CD4-positive, alpha-beta memory T cell (primary cell): ENCODE results near the gene FOXM1. TPM values are rescaled to one million over a fixed set of nuclear protein-coding genes. Genes with fewer than 3 reads are reported as not detected.

Experiments
- CTCF ChIA-PET: fragments of 350-600 bp; sonication (Branson Sonifier 250); formaldehyde crosslinking; loops from one replicate; lab custom pipeline; 2021; ENCODE audit warnings: inconsistent platforms; ENCODE audit not compliant: partially characterized antibody; lab: Charles Lee
- POLR2A ChIA-PET: fragments of 350-600 bp; sonication (Branson Sonifier 250); formaldehyde crosslinking; loops from one replicate; lab custom pipeline; 2021; ENCODE audit not compliant: partially characterized antibody; lab: Charles Lee
- DNase-seq, 5 donors: peaks; one replicate each; pipeline versions ENCODE4 v3.0.0 to v3.0.0-alpha.2; 2020 to 2022; ENCODE audit warnings: mixed read lengths in 1 of 5
- H3K27ac ChIP-seq: one replicate; pipeline ENCODE4 v1.7.0; 2013; ENCODE audit warnings: low read depth, low read length
- H3K27me3 ChIP-seq: 2 replicates; pipeline ENCODE4 v1.7.0; 2013; ENCODE audit warnings: mild to moderate bottlenecking, low read length, moderate library complexity; ENCODE audit not compliant: insufficient read depth
- H3K36me3 ChIP-seq: 2 replicates; pipeline ENCODE4 v1.7.0; 2013; ENCODE audit warnings: mild to moderate bottlenecking, low read length, moderate library complexity; ENCODE audit not compliant: insufficient read depth
- H3K4me1 ChIP-seq: 2 replicates; pipeline ENCODE4 v1.7.0; 2013; ENCODE audit warnings: mild to moderate bottlenecking, low read length, moderate library complexity; ENCODE audit not compliant: insufficient read depth
- H3K4me3 ChIP-seq, 2 donors: one replicate each; pipeline ENCODE4 v1.7.0; 2013; ENCODE audit warnings: low read length in 2 of 2, mild to moderate bottlenecking in 1 of 2
- H3K9me3 ChIP-seq, 2 donors: one replicate each; pipeline ENCODE4 v1.7.0; 2013; ENCODE audit warnings: low read length in 2 of 2, control low read depth in 1 of 2; ENCODE audit not compliant: control insufficient read depth in 1 of 2
- H3K27ac Mint-ChIP-seq, 7 donors: one replicate each; pipeline ENCODE4 v1.8.0; 2020 to 2021; ENCODE audit warnings: mixed read lengths in 7 of 7, mild to moderate bottlenecking in 6 of 7, inconsistent platforms in 3 of 7, moderate library complexity in 3 of 7
- H3K27me3 Mint-ChIP-seq, 2 donors: one replicate each; pipeline ENCODE4 v1.8.0; 2020 to 2021; ENCODE audit warnings: mixed read lengths in 2 of 2
- H3K36me3 Mint-ChIP-seq, 2 donors: one replicate each; pipeline ENCODE4 v1.8.0; 2020 to 2021; ENCODE audit warnings: mixed read lengths in 2 of 2, inconsistent platforms in 1 of 2, mild to moderate bottlenecking in 1 of 2
- H3K4me1 Mint-ChIP-seq, 4 donors: one replicate each; pipeline ENCODE4 v1.8.0; 2020 to 2021; ENCODE audit warnings: mixed read lengths in 4 of 4, mild to moderate bottlenecking in 1 of 4
- H3K4me3 Mint-ChIP-seq, 8 donors: one replicate each; pipeline ENCODE4 v1.8.0; 2020 to 2021; ENCODE audit warnings: mixed read lengths in 8 of 8, mild to moderate bottlenecking in 7 of 8, moderate library complexity in 6 of 8, inconsistent platforms in 3 of 8
- H3K9me3 Mint-ChIP-seq, 8 donors: one replicate each; pipeline ENCODE4 v1.8.0; 2020 to 2021; ENCODE audit warnings: mixed read lengths in 8 of 8, mild to moderate bottlenecking in 5 of 8, inconsistent platforms in 3 of 8, moderate library complexity in 1 of 8
- intact Hi-C: fragments of 100-400 bp; cut with micrococcal nuclease; formaldehyde crosslinking; loops from one replicate; pipeline ENCODE4 v1.15.1; 2023
- polyA plus RNA-seq, 2 donors: library from polyadenylated mRNA; unstranded; fragments of 300-500 nt; fragmentation: Illumina TruSeq; gene quantifications; one replicate each; pipeline ENCODE4 v1.2.3, GENCODE V29; 2021
- total RNA-seq, 2 experiments: library from RNA; stranded (reverse); gene quantifications; one replicate each; pipeline ENCODE4 v1.2.3, GENCODE V29; 2021

FOXM1 gene
- total and polyA plus RNA-seq, 4 experiments from 2014 or later: 0.30 to 0.44 (median 0.30) TPM; not detected in 1

DNA sequence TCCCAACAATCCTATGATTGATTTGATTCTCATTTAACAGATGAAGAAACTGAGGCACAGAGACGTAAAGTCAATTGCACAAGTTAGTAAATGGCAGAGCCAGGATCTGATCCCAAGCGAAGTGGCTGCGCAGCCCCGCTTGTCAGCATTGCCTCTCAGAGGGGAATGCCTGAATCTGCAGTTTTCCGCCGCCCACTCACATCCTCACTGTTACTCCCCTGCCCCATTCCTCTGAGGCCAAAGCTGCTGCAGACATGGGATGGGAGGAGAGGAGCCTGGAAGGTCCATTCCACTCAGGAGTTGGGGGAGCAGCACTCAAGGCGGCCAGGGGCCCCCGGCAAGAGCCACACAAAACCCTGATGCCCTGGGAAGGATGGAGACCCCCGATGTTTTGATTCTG lies 43.2 kb downstream of the FOXM1 start:
- CTCF ChIA-PET: interaction anchor here (0.6 to 1.1 kb wide), 2 partner anchors 18 kb away, joined by 3 read pairs; no protein-coding TSS in a partner anchor
- no peaks in the 10 kb centered on the region for H3K27me3 Mint-ChIP-seq

DNA sequence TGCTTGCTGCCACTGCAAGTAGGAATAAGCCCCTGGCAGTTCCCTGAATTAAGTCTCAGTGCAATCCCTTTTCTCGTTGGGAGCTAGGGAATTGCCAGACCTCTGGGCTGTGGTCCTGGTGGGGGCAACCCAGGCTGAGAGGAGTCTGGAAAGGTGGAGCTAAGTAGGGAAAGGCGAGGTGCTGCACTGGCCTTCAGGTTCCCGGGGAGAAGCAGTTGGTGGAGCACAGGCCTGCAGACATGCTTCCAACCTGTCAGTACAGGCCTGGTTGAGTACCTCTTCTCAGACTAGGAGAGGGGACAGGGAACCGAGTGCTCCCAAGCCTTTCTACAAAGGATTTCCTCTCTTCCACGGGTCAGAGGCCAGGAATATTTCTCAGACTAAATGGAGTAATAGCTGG lies 43.6 kb downstream of the FOXM1 start:
- H3K27me3 Mint-ChIP-seq: no peaks in the 10 kb centered on the region
- Histone ChIP-seq H3K27ac (no peak overlapping the region), H3K9me3 (no peaks in the 10 kb centered on the region), H3K36me3 (peaks cover 9% of the 10 kb centered on the region), H3K4me3 (no peak overlapping the region), H3K27me3 (no peaks in the 10 kb centered on the region), H3K4me1 (no peaks in the 10 kb centered on the region)
- H3K27ac Mint-ChIP-seq: no peak overlapping the region
- intact Hi-C loops: no loop called here
- no peak overlapping the region for H3K4me3 Mint-ChIP-seq
- peaks cover 32 to 37% of the 10 kb centered on the region in 2 donors for H3K36me3 Mint-ChIP-seq
- peaks cover 0 to 9% (median 3%) of the 10 kb centered on the region in 4 donors for H3K4me1 Mint-ChIP-seq
- H3K9me3 Mint-ChIP-seq: peaks cover 0 to 2% (median 0%) of the 10 kb centered on the region in 8 donors
- DNase-seq: no peak
- POLR2A ChIA-PET: no interaction called here
- CTCF ChIA-PET: interaction anchor here (0.6 to 1.1 kb wide), 2 partner anchors 17 to 19 kb away, joined by 3 read pairs; no protein-coding TSS in a partner anchor

More for the DNA sequence above, 43.2 kb downstream of the FOXM1 start:
- no peak overlapping the region for H3K27ac Mint-ChIP-seq
- DNase-seq: no peak
- peaks cover 11% of the 10 kb centered on the region for H3K36me3 ChIP-seq
- no peak overlapping the region for H3K4me3 Mint-ChIP-seq
- H3K9me3 Mint-ChIP-seq: peaks cover 0 to 2% (median 0%) of the 10 kb centered on the region in 8 donors
- no peaks in the 10 kb centered on the region for H3K9me3 ChIP-seq
- H3K27me3 ChIP-seq: no peaks in the 10 kb centered on the region
- no peaks in the 10 kb centered on the region for H3K4me1 ChIP-seq
- peaks cover 0 to 9% (median 3%) of the 10 kb centered on the region in 4 donors for H3K4me1 Mint-ChIP-seq
- no peak overlapping the region for H3K27ac ChIP-seq
- peaks cover 31 to 37% of the 10 kb centered on the region in 2 donors for H3K36me3 Mint-ChIP-seq
- no peak overlapping the region for H3K4me3 ChIP-seq
- POLR2A ChIA-PET: no interaction called here
- intact Hi-C loops: no loop called here

DNA sequence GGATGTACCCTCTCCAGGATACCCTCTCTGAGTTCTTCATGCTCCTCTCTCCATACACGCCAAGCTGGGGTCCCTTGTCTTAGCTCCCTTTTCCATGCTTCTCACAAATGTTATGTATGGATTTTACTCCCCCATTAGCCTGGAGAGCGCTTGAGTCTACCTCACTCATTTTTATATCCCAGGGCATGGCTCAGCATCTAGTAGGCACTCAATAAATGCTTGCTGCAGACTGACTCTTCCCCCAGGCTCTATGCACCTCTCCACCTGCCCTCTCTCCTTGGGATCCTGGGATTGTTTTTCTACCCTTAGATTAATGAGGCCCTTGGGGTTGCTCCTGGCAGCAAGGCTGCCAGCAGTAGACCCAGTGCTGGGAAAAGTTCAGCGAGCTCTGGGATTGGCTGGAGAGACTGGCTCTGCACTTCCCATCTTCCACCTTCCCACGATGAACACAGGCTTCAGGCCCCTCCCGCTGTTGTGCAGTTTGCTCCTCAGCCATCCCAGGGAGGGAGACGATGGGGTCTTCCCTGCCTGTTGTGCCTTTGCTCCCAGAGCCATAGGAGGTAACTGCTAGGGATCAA lies 44.3 kb downstream of the FOXM1 start:
- Mint-ChIP-seq H3K9me3 (no peaks in the 10 kb centered on the region), H3K4me3 (no peak overlapping the region), H3K36me3 (peaks cover 29 to 38% of the 10 kb centered on the region in 2 donors), H3K27ac (peak overlapping the region in 3 of 7 donors; percentile 17 to 57 (median 25)), H3K27me3 (no peaks in the 10 kb centered on the region), H3K4me1 (peaks cover 0 to 9% (median 3%) of the 10 kb centered on the region in 4 donors)
- intact Hi-C loops: no loop called here
- CTCF ChIA-PET: no interaction called here
- no peak for DNase-seq
- no peak overlapping the region for H3K27ac ChIP-seq
- no peak overlapping the region for H3K4me3 ChIP-seq
- H3K4me1 ChIP-seq: no peaks in the 10 kb centered on the region
- no peaks in the 10 kb centered on the region for H3K9me3 ChIP-seq
- H3K27me3 ChIP-seq: no peaks in the 10 kb centered on the region
- POLR2A ChIA-PET: no interaction called here
- H3K36me3 ChIP-seq: peaks cover 15% of the 10 kb centered on the region

DNA sequence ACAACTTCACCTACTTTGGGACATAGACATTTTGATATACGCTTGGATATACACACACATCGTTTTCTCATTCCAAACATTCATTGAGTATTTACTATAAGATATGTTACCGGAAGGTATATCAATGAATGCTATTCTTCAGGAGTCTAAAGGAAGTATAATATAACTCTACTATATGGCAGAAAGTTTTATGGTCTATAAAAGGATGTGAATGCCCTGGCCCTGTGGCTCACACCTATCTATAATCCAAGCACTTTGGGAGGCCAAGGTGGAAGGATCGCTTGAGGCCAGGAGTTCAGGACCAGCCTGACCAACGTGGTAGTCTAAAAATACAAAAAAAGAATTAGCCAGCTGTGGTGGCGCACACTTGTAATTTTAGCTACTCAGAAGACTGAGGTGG lies 47.7 kb downstream of the FOXM1 start:
- H3K4me3 Mint-ChIP-seq: no peak overlapping the region
- H3K27ac ChIP-seq: no peak overlapping the region
- CTCF ChIA-PET: no interaction called here

DNA sequence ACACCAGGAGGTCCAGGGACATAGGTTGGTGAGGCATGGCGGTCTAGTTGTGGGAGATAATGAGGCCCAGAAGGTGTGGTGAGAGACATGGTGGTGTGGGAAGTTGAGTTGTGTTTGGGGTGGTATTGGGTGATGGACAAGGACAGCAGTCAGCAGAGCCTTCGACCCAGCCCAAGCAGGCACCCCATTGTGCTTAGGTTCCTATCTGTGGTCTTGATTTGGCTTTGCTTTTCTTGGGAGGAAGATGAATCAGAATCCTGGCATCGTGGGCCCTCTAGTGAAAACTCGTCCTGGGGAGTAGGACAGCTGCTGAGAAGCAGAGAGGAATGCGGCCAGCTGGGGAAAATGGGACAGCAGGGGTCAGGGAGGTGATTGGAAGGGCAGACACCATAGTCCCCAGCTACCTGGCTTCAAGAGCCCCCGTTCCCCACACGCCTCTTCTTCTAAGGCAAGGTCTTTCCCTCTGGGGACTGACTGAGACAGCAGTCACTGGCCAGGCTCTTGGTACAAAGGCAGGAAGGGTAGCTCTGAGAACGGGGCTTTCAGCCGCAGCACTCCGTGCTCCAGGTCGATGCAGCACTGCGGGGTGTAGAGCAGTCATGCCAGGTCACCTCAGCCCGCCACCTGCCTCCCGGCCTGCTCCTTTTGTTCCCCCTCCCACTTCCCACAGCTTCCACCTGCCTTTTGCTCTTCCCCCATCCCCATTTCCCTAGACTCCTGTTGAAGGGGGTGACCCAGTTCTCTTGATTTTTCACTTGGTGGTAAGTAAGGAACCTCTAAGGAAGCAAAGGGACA lies 50.1 kb downstream of the FOXM1 start:
- H3K27me3 Mint-ChIP-seq: no peaks in the 10 kb centered on the region
- H3K36me3 Mint-ChIP-seq: peaks cover 67 to 78% of the 10 kb centered on the region in 2 donors
- DNase-seq: no peak
- no peaks in the 10 kb centered on the region for H3K4me1 ChIP-seq
- H3K4me3 ChIP-seq: no peak overlapping the region
- H3K9me3 ChIP-seq: no peaks in the 10 kb centered on the region
- no peak overlapping the region for H3K27ac ChIP-seq
- intact Hi-C loops: no loop called here
- ChIA-PET CTCF (interaction anchor here (0.7 kb wide), 1 partner anchor 129 kb away, joined by 3 read pairs; no protein-coding TSS in a partner anchor), POLR2A (no interaction called here)
- H3K4me1 Mint-ChIP-seq: peaks cover 0 to 1% (median under 1%) of the 10 kb centered on the region in 4 donors
- H3K9me3 Mint-ChIP-seq: no peaks in the 10 kb centered on the region
- peaks cover 72% of the 10 kb centered on the region for H3K36me3 ChIP-seq
- no peaks in the 10 kb centered on the region for H3K27me3 ChIP-seq
- H3K27ac Mint-ChIP-seq: peak overlapping the region in 2 of 7 donors; percentile 6 to 10
- no peak overlapping the region for H3K4me3 Mint-ChIP-seq

More for the DNA sequence above, 47.7 kb downstream of the FOXM1 start:
- H3K27me3 ChIP-seq: no peaks in the 10 kb centered on the region
- no peaks in the 10 kb centered on the region for H3K27me3 Mint-ChIP-seq
- intact Hi-C loops: no loop called here
- H3K9me3 Mint-ChIP-seq: no peaks in the 10 kb centered on the region
- H3K4me1 ChIP-seq: no peaks in the 10 kb centered on the region
- peaks cover 48% of the 10 kb centered on the region for H3K36me3 ChIP-seq
- peaks cover 0 to 1% (median under 1%) of the 10 kb centered on the region in 4 donors for H3K4me1 Mint-ChIP-seq
- H3K4me3 ChIP-seq: no peak overlapping the region
- no peak for DNase-seq
- peaks cover 43 to 60% of the 10 kb centered on the region in 2 donors for H3K36me3 Mint-ChIP-seq
- POLR2A ChIA-PET: no interaction called here
- H3K27ac Mint-ChIP-seq: no peak overlapping the region
- no peaks in the 10 kb centered on the region for H3K9me3 ChIP-seq

DNA sequence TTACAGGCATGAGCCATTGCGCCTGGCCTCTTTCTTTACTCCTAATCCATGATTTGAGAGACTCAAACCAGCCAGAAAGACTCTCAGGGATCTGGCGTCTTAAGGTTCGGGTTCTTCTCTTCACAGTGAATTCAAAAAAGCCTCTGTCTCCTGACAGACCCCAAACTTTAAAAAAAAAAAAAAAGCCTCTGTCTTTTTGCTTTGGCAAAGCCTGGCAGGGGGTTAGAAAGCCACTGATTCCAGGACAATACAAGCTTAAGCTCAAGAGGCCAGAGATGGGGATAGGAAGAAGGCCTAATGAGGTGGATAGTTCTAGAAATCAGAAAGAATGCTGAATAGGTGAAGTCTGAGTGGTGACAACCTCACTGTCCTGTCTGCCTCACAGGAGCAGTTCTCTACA lies 50.9 kb downstream of the FOXM1 start:
- H3K36me3 Mint-ChIP-seq: peaks cover 64 to 82% of the 10 kb centered on the region in 2 donors

DNA sequence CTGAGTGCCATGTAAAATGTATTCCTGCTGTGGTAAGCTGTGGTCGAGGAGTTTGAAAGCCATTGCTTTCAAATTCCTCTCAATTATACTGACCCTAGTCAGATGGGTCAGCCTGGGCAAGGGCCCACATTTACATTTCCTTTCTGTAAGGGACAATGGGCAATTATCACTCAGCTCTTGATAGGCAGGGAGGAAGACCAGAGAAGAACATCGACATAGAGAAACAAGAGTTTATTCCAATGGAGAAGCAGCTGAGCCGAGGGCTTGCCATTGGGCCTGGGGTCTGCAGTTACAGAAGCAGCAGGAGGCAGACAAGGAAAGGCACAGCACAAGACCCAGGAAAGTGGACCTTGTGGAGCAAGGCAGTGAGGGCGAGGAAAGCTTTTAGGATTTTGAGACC lies 51.8 kb downstream of the FOXM1 start:
- ChIA-PET POLR2A (interaction anchor here (1.8 kb wide), 1 partner anchor 11 kb away, joined by 5 read pairs; no protein-coding TSS in a partner anchor), CTCF (no interaction called here)
- Histone ChIP-seq H3K27ac (no peak overlapping the region), H3K36me3 (peaks cover 82% of the 10 kb centered on the region), H3K9me3 (no peaks in the 10 kb centered on the region), H3K4me1 (no peaks in the 10 kb centered on the region), H3K4me3 (no peak overlapping the region), H3K27me3 (no peaks in the 10 kb centered on the region)
- intact Hi-C loops: no loop called here
- no peaks in the 10 kb centered on the region for H3K27me3 Mint-ChIP-seq
- no peak overlapping the region for H3K4me3 Mint-ChIP-seq
- DNase-seq: no peak
- peaks cover 66 to 80% of the 10 kb centered on the region in 2 donors for H3K36me3 Mint-ChIP-seq
- H3K4me1 Mint-ChIP-seq: peaks cover 0 to 1% (median 0%) of the 10 kb centered on the region in 4 donors
- H3K27ac Mint-ChIP-seq: peak overlapping the region in 2 of 7 donors; percentile 31 to 72
- H3K9me3 Mint-ChIP-seq: no peaks in the 10 kb centered on the region

More for the DNA sequence above, 50.9 kb downstream of the FOXM1 start:
- H3K9me3 ChIP-seq: no peaks in the 10 kb centered on the region
- no peaks in the 10 kb centered on the region for H3K27me3 Mint-ChIP-seq
- DNase-seq: no peak
- no peak overlapping the region for H3K4me3 Mint-ChIP-seq
- peaks cover 77% of the 10 kb centered on the region for H3K36me3 ChIP-seq
- ChIA-PET POLR2A (interaction anchor here (1.8 kb wide), 1 partner anchor 12 kb away, joined by 5 read pairs; no protein-coding TSS in a partner anchor), CTCF (interaction anchor here (0.7 kb wide), 1 partner anchor 128 kb away, joined by 3 read pairs; no protein-coding TSS in a partner anchor)
- H3K9me3 Mint-ChIP-seq: no peaks in the 10 kb centered on the region
- intact Hi-C loops: no loop called here
- H3K4me3 ChIP-seq: no peak overlapping the region
- no peaks in the 10 kb centered on the region for H3K27me3 ChIP-seq
- no peak overlapping the region for H3K27ac ChIP-seq
- H3K4me1 Mint-ChIP-seq: peaks cover 0 to 1% (median 0%) of the 10 kb centered on the region in 4 donors
- H3K27ac Mint-ChIP-seq: no peak overlapping the region
- no peaks in the 10 kb centered on the region for H3K4me1 ChIP-seq
